ENCODE results near the gene PTPN18.
"Not testable (repeated sequence)": the region's sequence is repeated elsewhere in the genome, so short reads cannot be mapped to it uniquely, and the experiment has no call there.

PTPN18 gene

GRCh38 chr2:130355578-130356431 is at the start of gene PTPN18:
TSS of gene PTPN18 (plus strand) at chr2:130356056. CDS start at chr2:130356108, 52 bp downstream.
- peak; percentile 60 for DNase-seq

GRCh38 chr2:130307850-130308249 is 48.0 kb upstream of the PTPN18 start:
- no peak for DNase-seq

- no peak for DNase-seq
Measured at GRCh38 chr2:130310881-130311280, 45.0 kb upstream of the PTPN18 start.

GRCh38 chr2:130313812-130314334 is 42.0 kb upstream of the PTPN18 start:
- DNase-seq: no peak

GRCh38 chr2:130314377-130314776 is 41.5 kb upstream of the PTPN18 start:
- DNase-seq: no peak

- DNase-seq: no peak
Measured at GRCh38 chr2:130316596-130316995, 39.3 kb upstream of the PTPN18 start.

GRCh38 chr2:130318906-130319305 is 37.0 kb upstream of the PTPN18 start:
- no peak for DNase-seq

GRCh38 chr2:130319536-130319935 is 36.3 kb upstream of the PTPN18 start:
- DNase-seq: no peak

- DNase-seq: no peak
Measured at GRCh38 chr2:130327703-130328527, 27.9 kb upstream of the PTPN18 start.

- peak; percentile 84 for DNase-seq
Measured at GRCh38 chr2:130328710-130329109, 27.1 kb upstream of the PTPN18 start.

GRCh38 chr2:130332271-130333073 is 23.4 kb upstream of the PTPN18 start:
- peak; percentile 28 for DNase-seq

- not testable (repeated sequence) for DNase-seq
Measured at GRCh38 chr2:130333253-130333652, 22.6 kb upstream of the PTPN18 start.

GRCh38 chr2:130334026-130334425 is 21.8 kb upstream of the PTPN18 start:
- no peak for DNase-seq

GRCh38 chr2:130335226-130335625 is 20.6 kb upstream of the PTPN18 start:
- no peak for DNase-seq

GRCh38 chr2:130336150-130336876 is 19.5 kb upstream of the PTPN18 start:
- no peak for DNase-seq

- DNase-seq: no peak
Measured at GRCh38 chr2:130336877-130337734, 18.8 kb upstream of the PTPN18 start.

GRCh38 chr2:130337735-130338325 is 18.0 kb upstream of the PTPN18 start:
- no peak for DNase-seq

- no peak for DNase-seq
Measured at GRCh38 chr2:130338793-130339345, 17.0 kb upstream of the PTPN18 start.

GRCh38 chr2:130339885-130340745 is 15.7 kb upstream of the PTPN18 start:
- no peak for DNase-seq
